Common myeloid progenitor, CD34-positive (primary cell): Measurements from ENCODE around the gene SLC7A1.
A peak's percentile ranks its signal among the peaks of the same experiment; 100 is the strongest.

Experiments
- CTCF ChIA-PET: fragments of 350-600 bp; sonication (Branson Sonifier 250); formaldehyde crosslinking; loops from one replicate; lab custom pipeline; 2021; ENCODE audit warnings: antibody characterized with exemption; lab: Charles Lee
- POLR2A ChIA-PET: fragments of 350-600 bp; sonication (Branson Sonifier 250); formaldehyde crosslinking; loops from one replicate; lab custom pipeline; 2021; ENCODE audit warnings: antibody characterized with exemption; lab: Charles Lee
- DNase-seq, 3 donors: peaks; one replicate each; pipeline versions ENCODE4 v3.0.0 to v3.0.0-alpha.2; 2013
- H3K27ac ChIP-seq, 2 experiments: 1 replicate in 1 of 2; 2 replicates in 1 of 2; pipeline ENCODE4 v1.7.0; 2013; ENCODE audit warnings: inconsistent platforms in 2 of 2, low read length in 2 of 2, mild to moderate bottlenecking in 2 of 2, low read depth in 1 of 2, moderate library complexity in 1 of 2; ENCODE audit not compliant: severe bottlenecking in 2 of 2, insufficient read depth in 1 of 2, poor library complexity in 1 of 2
- H3K27me3 ChIP-seq, 5 experiments: replicated peaks in 2 of 5; 1 replicate in 3 of 5; 2 replicates in 2 of 5; pipeline versions ENCODE4 v1.6.1 to v1.7.0; 2013; ENCODE audit warnings: low read length in 4 of 5, mild to moderate bottlenecking in 2 of 5, moderate library complexity in 2 of 5, inconsistent platforms in 1 of 5; ENCODE audit not compliant: insufficient read depth in 5 of 5, control insufficient read depth in 4 of 5
- H3K36me3 ChIP-seq, 4 experiments: 1 replicate in 2 of 4; 2 replicates in 2 of 4; pipeline versions ENCODE4 v1.6.1 to v1.7.0; 2013; ENCODE audit warnings: low read length in 3 of 4, control low read depth in 1 of 4, mild to moderate bottlenecking in 1 of 4; ENCODE audit not compliant: control insufficient read depth in 4 of 4, insufficient read depth in 4 of 4
- H3K4me1 ChIP-seq, 4 experiments: 1 replicate in 3 of 4; 2 replicates in 1 of 4; pipeline versions ENCODE4 v1.6.1 to v1.7.1; 2013; ENCODE audit warnings: low read length in 3 of 4, mild to moderate bottlenecking in 3 of 4, control low read depth in 1 of 4, inconsistent platforms in 1 of 4, moderate library complexity in 1 of 4; ENCODE audit not compliant: control insufficient read depth in 4 of 4, insufficient read depth in 4 of 4; ENCODE audit errors: control extremely low read depth in 1 of 4
- H3K4me3 ChIP-seq, 7 experiments: 1 replicate in 4 of 7; 2 replicates in 3 of 7; pipeline versions ENCODE4 v1.5.1 to v1.7.0; 2013; ENCODE audit warnings: mild to moderate bottlenecking in 7 of 7, low read length in 6 of 7, moderate library complexity in 6 of 7, inconsistent platforms in 2 of 7, low read depth in 2 of 7, control low read depth in 1 of 7; ENCODE audit not compliant: insufficient read depth in 4 of 7, control insufficient read depth in 1 of 7; ENCODE audit errors: extremely low read depth in 1 of 7
- H3K9me3 ChIP-seq, 5 experiments: 1 replicate in 4 of 5; 2 replicates in 1 of 5; pipeline versions ENCODE4 v1.6.1 to v1.7.1; 2013; ENCODE audit warnings: low read length in 4 of 5, mild to moderate bottlenecking in 2 of 5, inconsistent platforms in 1 of 5, low read depth in 1 of 5, moderate library complexity in 1 of 5; ENCODE audit not compliant: control insufficient read depth in 4 of 5, insufficient read depth in 2 of 5; ENCODE audit errors: control extremely low read depth in 1 of 5
- WGBS: methylation state at CpG from one replicate; pipeline ENCODE4 v1.1.5; 2013; ENCODE audit not compliant: insufficient coverage; 5-methylcytosine and 5-hydroxymethylcytosine counted together

The SLC7A1 gene

GRCh38 chr13:29587645-29588044, 7.8 kb downstream of the SLC7A1 start:
- CTCF ChIA-PET = interaction anchor here (1.1 kb wide), 1 partner anchor 13 kb away, joined by 5 read pairs; no protein-coding TSS in a partner anchor
- 100% methylated on average over 4 of the region's 7 CpGs for WGBS
- no peak for DNase-seq
- Histone ChIP-seq H3K36me3 (peaks cover 0 to 59% (median 4%) of the 10 kb centered on the region in 4 experiments), H3K9me3 (no peaks in the 10 kb centered on the region), H3K4me1 (peaks cover 0 to 11% (median 5%) of the 10 kb centered on the region in 4 experiments), H3K27ac (no peak overlapping the region), H3K27me3 (no peaks in the 10 kb centered on the region), H3K4me3 (no peak overlapping the region)
- POLR2A ChIA-PET = no interaction called here

GRCh38 chr13:29583073-29583785, 12.3 kb downstream of the SLC7A1 start:
- H3K27ac ChIP-seq = no peak overlapping the region

GRCh38 chr13:29582171-29582570, 13.3 kb downstream of the SLC7A1 start:
- no peaks in the 10 kb centered on the region for H3K4me1 ChIP-seq

More at GRCh38 chr13:29583073-29583785, 12.3 kb downstream of the SLC7A1 start:
- 92% methylated on average over 7 of the region's 7 CpGs for WGBS
- Histone ChIP-seq H3K27me3 (no peaks in the 10 kb centered on the region), H3K9me3 (no peaks in the 10 kb centered on the region), H3K36me3 (peaks cover 2 to 38% (median 5%) of the 10 kb centered on the region in 4 experiments), H3K4me3 (no peak overlapping the region), H3K4me1 (no peaks in the 10 kb centered on the region)
- ChIA-PET POLR2A (no interaction called here), CTCF (interaction anchor here (1.2 kb wide), 1 partner anchor 72 kb away, joined by 3 read pairs; no protein-coding TSS in a partner anchor)
- peak in 2 of 3 donors; percentile 12 to 17 for DNase-seq

GRCh38 chr13:29581666-29582065, 13.8 kb downstream of the SLC7A1 start:
- Histone ChIP-seq H3K27me3 (no peaks in the 10 kb centered on the region), H3K9me3 (no peaks in the 10 kb centered on the region), H3K36me3 (peaks cover 0 to 28% (median 3%) of the 10 kb centered on the region in 4 experiments), H3K4me3 (no peak overlapping the region), H3K4me1 (no peaks in the 10 kb centered on the region), H3K27ac (no peak overlapping the region)
- WGBS = 84% methylated on average over 7 of the region's 7 CpGs
- CTCF ChIA-PET = interaction anchor here (0.7 kb wide), 1 partner anchor 9 kb away, joined by 3 read pairs; no protein-coding TSS in a partner anchor
- POLR2A ChIA-PET = no interaction called here
- no peak for DNase-seq

More at GRCh38 chr13:29582171-29582570, 13.3 kb downstream of the SLC7A1 start:
- 96% methylated on average over 10 of the region's 10 CpGs for WGBS
- ChIA-PET CTCF (interaction anchor here (0.7 kb wide), 1 partner anchor 9 kb away, joined by 3 read pairs; no protein-coding TSS in a partner anchor), POLR2A (no interaction called here)
- no peak for DNase-seq
- no peaks in the 10 kb centered on the region for H3K9me3 ChIP-seq
- no peak overlapping the region for H3K27ac ChIP-seq
- H3K36me3 ChIP-seq = peaks cover 0 to 33% (median 3%) of the 10 kb centered on the region in 4 experiments
- H3K4me3 ChIP-seq = no peak overlapping the region
- H3K27me3 ChIP-seq = no peaks in the 10 kb centered on the region

GRCh38 chr13:29579094-29579493, 16.4 kb downstream of the SLC7A1 start:
- H3K27ac ChIP-seq = no peak overlapping the region
- POLR2A ChIA-PET = no interaction called here
- no peaks in the 10 kb centered on the region for H3K27me3 ChIP-seq
- no peak for DNase-seq
- 100% methylated on average over 7 of the region's 8 CpGs for WGBS
- H3K36me3 ChIP-seq = peaks cover 0 to 19% (median 3%) of the 10 kb centered on the region in 4 experiments
- H3K9me3 ChIP-seq = no peaks in the 10 kb centered on the region
- no peak overlapping the region for H3K4me3 ChIP-seq
- CTCF ChIA-PET = interaction anchor here (1.7 kb wide), 1 partner anchor 11 kb away, joined by 4 read pairs; no protein-coding TSS in a partner anchor
- H3K4me1 ChIP-seq = peaks cover 0 to 3% (median 0%) of the 10 kb centered on the region in 4 experiments

- Histone ChIP-seq H3K27me3 (no peaks in the 10 kb centered on the region), H3K27ac (no peak overlapping the region), H3K4me3 (no peak overlapping the region), H3K4me1 (peaks cover 0 to 9% (median 2%) of the 10 kb centered on the region in 4 experiments), H3K9me3 (no peaks in the 10 kb centered on the region), H3K36me3 (peaks cover 0 to 19% (median 3%) of the 10 kb centered on the region in 4 experiments)
- WGBS = 79% methylated on average over 17 of the region's 18 CpGs
- DNase-seq = peak in 2 of 3 donors; percentile 36 to 65
- CTCF ChIA-PET = interaction anchor here (0.6 to 1.7 kb wide), 2 partner anchors 10 to 274 kb away, joined by 3 to 4 read pairs; no protein-coding TSS in a partner anchor
- POLR2A ChIA-PET = interaction anchor here (0.7 kb wide), 1 partner anchor 9 kb away, joined by 3 read pairs; no protein-coding TSS in a partner anchor
Observed at GRCh38 chr13:29578300-29579085, 17.0 kb downstream of the SLC7A1 start.
